HUDEP-2 (cell line): Measurements from ENCODE around the gene SBF2.
A peak's percentile ranks its signal among the peaks of the same experiment; 100 is the strongest.
"Not testable (repeated sequence)": the region's sequence is repeated elsewhere in the genome, so short reads cannot be mapped to it uniquely, and the experiment has no call there.

Source experiments
- DNase-seq, 76 experiments: peaks; one replicate each; lab custom pipeline; 2025; ENCODE audit not compliant: unreplicated experiment in 76 of 76; lab: John Stamatoyannopoulos, UW

SBF2 gene

DNA sequence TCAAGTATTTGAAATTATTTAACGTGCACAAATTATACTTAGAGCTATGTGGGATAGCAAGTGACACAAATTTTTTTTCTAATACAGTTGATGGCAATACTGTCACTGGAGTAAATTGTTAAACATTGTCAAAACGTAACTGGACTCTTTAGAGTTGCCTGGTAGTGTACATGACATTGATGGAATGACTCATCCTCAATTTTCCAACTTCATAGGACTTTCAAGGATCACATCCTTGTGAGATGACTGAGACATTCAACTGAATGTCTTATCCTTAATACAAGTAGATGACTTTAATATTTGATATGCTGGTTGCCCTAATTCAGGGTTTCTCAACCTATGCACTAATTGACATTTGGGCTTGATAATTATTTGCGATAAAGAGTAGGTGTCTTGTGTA, 320.1 kb downstream of the SBF2 start:
- no peak for DNase-seq

DNA sequence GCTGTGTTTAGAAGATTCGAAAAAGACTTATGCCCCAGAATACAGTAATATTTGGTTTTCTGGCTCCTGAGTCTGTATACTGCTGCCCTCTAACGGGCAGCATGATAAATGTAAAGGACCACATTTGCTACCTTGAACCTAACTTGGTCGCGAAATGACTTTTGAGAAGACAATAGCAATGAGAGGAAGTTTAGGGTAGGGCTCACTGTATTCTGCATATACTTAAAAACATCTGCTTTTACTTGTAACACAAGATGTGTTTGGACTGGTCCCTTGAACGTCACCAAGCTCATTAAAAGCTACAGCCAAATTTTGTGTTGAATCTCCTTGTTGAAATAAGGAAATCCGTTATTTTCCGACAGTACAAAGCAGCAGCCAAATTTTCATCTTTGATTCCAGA, 321.0 kb downstream of the SBF2 start:
- DNase-seq = peak in 21 of 76 experiments; percentile 1 to 40 (median 9)

DNA sequence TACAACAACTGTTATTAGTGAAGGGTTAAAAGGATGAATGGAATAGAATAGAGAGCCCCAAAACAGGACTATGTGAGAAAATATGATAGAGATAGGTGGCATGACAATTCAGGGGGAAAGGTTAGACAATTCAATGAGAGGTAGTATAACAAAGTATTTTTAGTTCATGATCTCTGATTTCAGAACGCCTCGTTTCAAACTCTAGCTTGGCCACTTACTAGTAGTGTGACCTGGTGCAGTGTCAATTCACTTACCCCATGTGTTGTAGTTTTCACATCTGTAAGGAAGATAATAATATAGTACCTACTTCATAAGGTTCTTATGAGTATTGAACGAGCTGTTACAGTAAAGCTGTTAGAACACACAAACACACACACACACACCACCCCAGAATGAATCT, 322.1 kb downstream of the SBF2 start:
- no peak for DNase-seq

GRCh38 chr11:9969068-9969467, 325.0 kb downstream of the SBF2 start:
- DNase-seq = no peak

- no peak for DNase-seq
Observed at GRCh38 chr11:9962722-9963121, 331.3 kb downstream of the SBF2 start.

DNA sequence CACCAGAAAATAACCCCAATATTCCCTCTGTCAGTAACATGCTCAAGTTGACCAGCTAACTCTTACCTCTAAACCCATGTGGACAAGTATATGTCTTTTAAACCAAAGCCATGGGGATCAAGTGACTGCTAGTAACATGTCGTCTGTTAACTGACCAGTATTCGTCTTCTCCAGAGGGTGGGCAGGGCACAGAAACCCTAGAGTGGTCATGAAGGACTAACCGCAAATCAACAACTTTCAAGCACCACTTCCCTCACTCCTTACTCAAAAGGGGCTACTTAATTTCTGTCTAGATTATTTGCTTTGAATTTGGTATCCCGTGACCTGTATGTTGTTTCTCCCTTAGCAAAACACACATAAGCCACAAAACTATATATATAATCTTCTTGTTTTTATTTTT, 336.9 kb downstream of the SBF2 start:
- no peak for DNase-seq

DNA sequence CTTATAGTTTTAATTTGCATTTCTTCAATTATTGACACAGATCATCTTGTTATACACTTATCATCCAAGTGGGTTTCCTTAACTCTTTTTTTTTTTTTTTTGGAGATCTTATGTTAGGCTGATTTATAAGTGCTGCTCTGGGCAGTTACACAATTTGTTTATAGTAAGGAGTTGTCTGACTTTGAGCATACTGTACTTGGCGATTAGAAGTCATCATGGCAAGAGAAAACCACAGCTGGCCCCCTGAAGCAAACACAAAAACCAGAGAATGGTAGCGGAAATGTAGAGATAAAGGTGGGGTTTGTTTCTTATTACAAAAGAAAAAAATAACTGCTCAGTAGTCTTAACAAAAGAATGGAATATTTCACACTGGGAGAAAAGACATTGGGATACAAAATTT, 337.5 kb downstream of the SBF2 start:
- no peak for DNase-seq

DNA sequence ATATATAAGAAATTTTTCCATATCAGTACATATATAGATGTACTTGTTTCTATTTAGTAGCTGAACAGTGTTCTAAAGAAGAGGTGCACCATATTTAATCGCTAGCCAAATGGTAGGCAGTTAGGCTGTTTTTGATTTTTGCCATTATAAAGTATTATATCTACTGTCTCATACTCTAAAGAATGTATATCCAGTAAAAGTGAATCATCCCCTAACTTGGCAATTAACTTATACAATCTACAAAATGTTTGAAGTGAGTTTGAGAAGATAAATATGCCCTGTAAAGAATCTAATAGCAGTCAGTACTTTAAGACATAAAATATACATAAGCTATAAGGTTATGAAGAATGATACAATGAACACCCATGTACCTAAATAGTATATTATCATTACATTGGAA, 338.6 kb downstream of the SBF2 start:
- no peak for DNase-seq

GRCh38 chr11:9953994-9954626, 339.9 kb downstream of the SBF2 start:
- no peak for DNase-seq

GRCh38 chr11:9952511-9953196, 341.4 kb downstream of the SBF2 start:
- DNase-seq = no peak

DNA sequence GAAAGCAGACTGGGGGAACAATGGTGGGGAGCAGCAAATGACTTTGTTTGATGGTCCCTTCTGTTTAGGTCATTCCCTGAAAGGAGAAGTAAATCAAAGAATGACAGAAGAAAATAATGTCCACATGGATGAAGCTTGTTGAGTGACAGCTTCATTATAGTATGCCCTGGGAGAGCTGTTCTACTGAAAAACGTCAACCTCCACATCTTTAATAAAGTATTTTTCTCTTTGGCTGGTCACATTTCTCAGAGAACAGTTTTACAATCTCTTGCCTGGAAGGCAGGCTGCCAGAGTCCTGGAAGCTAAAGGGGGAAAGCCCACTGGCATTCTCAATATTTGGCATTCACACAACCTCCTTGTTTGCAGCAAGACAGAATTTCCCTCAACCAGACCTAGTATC, 342.2 kb downstream of the SBF2 start:
- DNase-seq = no peak

- no peak for DNase-seq
Observed at GRCh38 chr11:9950462-9950861, 343.6 kb downstream of the SBF2 start.

DNA sequence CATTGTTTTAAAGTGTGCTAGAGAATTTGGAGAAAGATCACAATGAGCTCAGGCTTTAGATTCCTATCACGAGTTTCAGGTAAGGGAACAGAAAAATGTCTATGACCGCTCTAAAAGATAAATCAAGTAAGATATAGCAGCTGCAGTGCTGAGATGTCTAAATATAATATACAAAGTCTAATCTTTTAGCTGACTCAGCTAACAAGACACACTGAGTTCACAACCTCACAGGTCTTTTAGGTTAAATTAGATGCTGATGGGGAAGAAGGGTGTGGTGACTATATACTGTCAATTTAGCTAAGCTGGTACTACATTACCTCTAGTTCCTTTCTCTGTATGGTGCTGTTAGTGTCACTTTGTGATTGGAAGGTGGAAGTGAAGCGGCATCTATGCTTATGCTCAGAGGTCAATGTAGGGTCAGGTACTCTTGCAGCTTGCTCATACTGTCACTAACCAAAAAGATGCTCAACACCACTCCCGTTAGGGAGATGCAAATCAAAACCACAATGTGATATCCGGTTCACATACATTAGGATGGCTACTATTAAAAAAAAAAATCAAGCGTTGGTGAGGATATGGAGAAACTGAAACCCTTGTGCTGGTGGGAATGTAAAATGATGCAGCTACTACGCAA, 346.7 kb downstream of the SBF2 start:
- no peak for DNase-seq

DNA sequence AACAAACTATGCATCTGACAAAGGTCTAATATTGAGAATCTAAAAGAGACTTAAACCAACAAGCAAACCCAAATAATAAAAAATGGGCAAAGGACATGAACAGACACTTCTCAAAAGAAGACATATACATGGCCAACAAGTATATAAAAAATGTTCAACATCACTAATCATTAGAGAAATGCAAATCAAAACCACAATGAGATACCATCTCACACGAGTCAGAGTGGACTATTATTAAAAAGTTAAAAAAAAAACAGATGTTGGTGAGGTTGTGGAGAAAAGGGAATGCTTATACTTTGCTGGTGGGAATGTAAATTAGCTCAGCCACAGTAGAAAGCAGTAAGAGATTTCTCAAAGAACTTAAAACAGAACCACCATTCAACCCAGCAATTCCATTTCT, 348.3 kb downstream of the SBF2 start:
- not testable (repeated sequence) for DNase-seq

DNA sequence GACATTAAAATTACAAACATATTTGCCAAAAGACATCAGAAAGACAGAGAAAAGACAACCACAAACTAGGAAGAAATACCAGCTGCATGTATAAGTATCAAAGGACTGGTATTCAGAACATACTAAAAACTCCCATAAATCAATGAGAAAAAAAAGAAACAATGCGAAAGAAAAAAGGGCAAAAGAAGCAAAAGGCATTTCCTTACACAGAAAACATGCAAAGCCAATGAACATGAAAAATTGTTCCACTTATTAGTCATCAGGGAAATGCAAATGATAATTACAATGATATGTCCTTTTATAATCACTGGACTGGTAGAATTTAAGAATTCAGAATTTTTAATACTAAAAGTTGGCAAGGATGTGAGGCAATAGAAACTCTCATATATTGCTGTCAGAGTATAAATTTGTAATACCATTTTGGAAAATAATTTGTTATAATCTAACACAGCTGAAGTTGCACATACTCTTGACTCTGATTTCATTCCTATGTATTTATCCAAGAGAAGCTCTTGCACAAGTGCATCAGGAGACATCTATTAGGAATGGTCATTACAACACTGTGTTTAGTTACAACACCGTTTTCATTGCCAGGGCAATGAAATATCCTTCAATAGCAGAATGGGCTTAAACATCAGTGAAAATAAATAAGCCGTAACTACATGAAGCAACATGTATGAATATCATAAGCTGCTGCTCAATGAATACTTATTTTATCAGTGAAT, 350.5 kb downstream of the SBF2 start:
- no peak for DNase-seq

DNA sequence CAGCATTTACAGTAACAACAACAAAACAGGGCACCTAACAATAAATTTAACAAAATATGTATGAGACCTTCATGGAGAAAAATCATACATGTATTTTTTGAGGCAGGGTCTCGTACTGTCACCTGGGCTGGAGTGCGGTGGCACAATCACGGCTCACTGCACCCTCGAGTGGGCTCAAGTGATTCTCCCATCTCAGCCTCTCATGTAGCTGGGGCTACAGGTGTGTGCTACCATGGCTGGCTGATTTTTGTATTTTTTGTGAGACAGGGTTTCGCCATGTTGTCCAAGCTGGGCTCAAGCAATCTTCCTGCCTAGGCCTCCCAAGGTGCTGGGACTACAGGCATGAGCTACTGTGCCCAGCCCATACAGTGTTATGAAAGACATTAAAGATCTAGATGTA, 352.0 kb downstream of the SBF2 start:
- DNase-seq = no peak

DNA sequence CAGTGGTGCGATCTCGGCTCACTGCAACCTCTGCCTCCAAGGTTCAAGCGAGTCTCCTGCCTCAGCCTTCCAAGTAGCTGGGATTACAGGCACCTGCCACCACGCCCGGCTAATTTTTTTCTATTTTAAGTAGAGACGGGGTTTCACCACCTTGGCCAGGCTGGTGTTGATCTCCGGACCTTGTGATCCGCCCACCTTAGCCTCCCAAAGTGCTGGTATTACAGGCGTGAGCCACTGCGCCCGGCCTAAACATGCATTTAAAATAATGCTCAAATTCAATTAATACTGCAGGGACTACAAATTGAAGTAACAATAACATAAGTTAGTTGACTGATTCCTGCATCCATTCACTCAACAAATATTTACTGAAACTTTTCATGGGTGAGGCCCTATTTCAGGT, 354.9 kb downstream of the SBF2 start:
- not testable (repeated sequence) for DNase-seq

- no peak for DNase-seq
Observed at GRCh38 chr11:9936754-9937153, 357.3 kb downstream of the SBF2 start.

GRCh38 chr11:9932843-9933242, 361.2 kb downstream of the SBF2 start:
- DNase-seq = not testable (repeated sequence)

DNA sequence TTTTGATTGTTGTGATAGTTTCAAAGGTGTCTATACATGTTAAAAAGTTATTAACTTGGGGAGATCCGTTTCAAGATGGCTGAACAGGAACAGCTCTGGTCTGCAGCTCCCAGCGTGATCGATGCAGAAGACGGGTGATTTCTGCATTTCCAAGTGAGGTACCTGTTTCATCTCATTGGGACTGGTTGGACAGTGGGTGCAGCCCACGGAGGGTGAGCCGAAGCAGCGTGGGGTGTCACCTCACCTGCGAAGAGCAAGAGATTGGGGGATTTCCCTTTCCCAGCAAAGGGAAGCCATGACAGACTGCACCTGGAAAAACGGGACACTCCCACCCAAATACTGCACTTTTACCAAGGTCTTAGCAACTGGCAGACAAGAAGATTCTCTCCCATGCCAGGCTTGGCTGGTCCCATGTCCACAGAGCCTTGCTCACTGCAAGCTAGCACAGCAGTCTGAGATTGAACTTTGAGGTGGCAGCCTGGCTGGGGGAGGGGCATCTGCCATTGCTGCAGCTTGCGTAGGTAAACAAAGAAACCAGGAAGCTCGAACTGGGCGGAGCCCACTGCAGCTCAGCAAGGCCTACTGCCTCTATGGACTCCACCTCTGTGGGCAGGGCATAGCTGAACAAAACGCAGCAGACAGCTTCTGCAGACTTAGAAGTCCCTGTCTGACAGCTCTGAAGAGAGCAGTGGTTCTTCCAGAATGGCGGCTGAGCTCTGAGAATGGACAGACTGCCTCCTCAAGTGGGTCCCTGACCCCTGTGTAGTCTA, 363.3 kb downstream of the SBF2 start:
- DNase-seq = not testable (repeated sequence)

DNA sequence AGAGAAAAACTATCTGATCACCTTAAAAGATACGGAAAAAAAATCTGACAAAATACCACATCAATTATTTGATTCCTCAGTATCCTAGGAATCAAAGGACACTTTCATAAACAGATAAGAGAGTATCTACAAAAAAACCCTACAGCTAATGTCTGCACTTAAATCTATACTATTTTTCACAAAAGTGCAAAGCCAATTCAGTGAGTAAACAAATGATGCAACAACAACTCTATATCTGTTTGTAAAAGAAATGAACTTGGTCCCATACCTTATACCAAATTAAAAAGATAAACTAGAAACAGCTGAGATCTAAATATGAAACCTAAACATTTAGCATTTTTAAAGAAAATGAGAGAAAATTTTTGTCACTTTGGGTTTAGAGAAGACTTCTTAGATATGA, 366.3 kb downstream of the SBF2 start:
- DNase-seq = no peak
